WI38 (cell line): ENCODE measurements around the gene RHAG.

Source experiments
- H3K4me3 ChIP-seq: 2 replicates; pipeline ENCODE4 v1.5.1; 2011; ENCODE audit warnings: low read depth, mild to moderate bottlenecking, control low read depth, low read length
- TF ChIP-seq, protein P1 (sequence below): IDR thresholded peaks from 2 replicates; pipeline ENCODE4 v1.5.1; 2012; ENCODE audit warnings: low read depth, mild to moderate bottlenecking, control low read depth, low read length

The RHAG gene

DNA sequence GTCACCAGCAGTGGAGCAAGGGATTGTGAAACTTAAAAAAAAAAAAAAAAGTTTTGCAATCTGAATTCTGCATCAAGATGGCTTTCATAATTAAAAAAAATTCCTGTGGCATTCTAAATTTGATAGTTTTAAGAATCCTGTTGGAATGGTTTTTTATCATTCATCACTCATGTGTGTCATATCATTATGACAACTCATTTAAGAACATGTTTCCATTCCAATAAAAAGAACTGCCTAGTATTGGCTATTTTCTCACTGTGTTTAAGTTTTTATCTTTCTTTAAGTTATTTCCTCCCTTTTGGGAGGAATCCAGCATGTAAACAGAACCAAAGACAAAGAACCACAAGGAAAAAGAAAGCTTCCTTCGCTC, 26.2 kb upstream of the RHAG start:
- TF ChIP-seq, protein P1, sequence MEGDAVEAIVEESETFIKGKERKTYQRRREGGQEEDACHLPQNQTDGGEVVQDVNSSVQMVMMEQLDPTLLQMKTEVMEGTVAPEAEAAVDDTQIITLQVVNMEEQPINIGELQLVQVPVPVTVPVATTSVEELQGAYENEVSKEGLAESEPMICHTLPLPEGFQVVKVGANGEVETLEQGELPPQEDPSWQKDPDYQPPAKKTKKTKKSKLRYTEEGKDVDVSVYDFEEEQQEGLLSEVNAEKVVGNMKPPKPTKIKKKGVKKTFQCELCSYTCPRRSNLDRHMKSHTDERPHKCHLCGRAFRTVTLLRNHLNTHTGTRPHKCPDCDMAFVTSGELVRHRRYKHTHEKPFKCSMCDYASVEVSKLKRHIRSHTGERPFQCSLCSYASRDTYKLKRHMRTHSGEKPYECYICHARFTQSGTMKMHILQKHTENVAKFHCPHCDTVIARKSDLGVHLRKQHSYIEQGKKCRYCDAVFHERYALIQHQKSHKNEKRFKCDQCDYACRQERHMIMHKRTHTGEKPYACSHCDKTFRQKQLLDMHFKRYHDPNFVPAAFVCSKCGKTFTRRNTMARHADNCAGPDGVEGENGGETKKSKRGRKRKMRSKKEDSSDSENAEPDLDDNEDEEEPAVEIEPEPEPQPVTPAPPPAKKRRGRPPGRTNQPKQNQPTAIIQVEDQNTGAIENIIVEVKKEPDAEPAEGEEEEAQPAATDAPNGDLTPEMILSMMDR, result no peak

DNA sequence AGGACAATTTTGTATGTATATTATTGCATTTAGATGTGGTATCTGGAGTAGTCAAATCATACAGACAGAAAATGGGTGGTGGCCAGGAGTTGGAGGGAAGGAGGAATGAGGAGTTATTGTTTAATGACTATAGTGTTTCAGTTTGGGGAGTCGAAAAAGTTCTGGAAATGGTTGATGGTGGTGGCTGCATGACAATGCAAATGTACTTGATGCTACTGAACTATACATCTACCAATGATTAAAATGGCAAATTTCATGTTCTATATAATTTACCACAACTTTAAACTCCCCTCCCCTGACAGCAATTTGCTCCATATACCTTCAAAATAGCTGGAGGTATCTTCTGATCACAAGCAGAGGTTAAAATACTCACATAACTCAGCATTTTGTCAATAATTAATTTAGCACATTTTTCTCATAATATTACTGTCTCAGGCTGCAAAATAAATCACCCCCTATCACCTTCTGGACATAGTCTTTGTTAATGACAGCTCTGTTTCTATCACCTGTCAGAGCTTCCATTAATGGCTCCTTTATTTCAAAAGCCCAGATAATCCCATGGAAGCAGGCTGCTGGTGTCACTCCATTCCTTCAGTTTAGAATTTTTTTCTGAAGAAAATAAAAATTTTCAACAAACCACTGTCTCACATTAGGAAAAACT, 25.7 kb upstream of the RHAG start:
- no peak overlapping the region for H3K4me3 ChIP-seq
- TF ChIP-seq, protein P1, result no peak

More for the DNA sequence above, 26.2 kb upstream of the RHAG start:
- no peak overlapping the region for H3K4me3 ChIP-seq

- TF ChIP-seq, protein P1, result no peak
- H3K4me3 ChIP-seq, result no peak overlapping the region
Observed at GRCh38 chr6:49653942-49654341, 17.3 kb upstream of the RHAG start.

DNA sequence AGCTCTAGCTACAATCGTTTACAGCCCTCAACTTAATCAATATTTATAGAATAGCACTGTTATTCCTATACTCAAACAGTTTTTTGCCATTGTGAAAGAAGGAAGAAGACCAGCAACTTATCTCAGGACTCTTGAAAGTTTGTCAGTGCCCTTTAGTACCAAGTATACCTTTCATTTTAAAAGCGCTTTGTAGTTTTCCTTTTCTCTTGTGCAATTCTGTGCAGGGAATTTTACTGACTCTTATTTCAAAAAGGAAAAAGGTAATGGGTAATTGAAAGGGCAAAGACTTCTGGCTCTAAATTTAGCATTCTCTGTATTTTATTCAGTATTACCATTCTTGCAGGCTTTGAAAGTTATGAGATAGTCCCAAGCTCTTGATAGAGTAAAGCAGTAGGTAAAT, 16.8 kb upstream of the RHAG start:
- no peak overlapping the region for H3K4me3 ChIP-seq
- TF ChIP-seq, protein P1, result no peak

DNA sequence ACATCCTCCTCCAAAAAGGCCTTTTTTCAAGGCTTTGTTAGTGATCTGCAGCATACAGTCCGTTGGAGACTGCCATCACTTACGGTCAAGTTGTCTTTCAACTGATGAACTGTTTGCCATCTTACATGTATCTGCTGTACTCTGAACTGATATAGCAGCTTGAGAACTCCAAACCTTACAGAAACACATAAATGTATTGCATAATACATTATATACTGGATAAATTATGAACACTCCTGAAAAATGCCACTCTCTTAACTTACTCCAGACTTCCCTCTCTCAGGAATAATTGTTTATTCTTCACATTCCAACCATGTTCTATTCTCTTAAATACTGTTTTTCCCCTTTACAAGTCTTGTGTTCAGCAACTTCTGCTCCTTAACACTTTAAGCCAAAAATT, 14.6 kb upstream of the RHAG start:
- no peak overlapping the region for H3K4me3 ChIP-seq
- TF ChIP-seq, protein P1, result no peak

GRCh38 chr6:49649988-49650387, 13.3 kb upstream of the RHAG start:
- no peak overlapping the region for H3K4me3 ChIP-seq
- TF ChIP-seq, protein P1, result no peak

DNA sequence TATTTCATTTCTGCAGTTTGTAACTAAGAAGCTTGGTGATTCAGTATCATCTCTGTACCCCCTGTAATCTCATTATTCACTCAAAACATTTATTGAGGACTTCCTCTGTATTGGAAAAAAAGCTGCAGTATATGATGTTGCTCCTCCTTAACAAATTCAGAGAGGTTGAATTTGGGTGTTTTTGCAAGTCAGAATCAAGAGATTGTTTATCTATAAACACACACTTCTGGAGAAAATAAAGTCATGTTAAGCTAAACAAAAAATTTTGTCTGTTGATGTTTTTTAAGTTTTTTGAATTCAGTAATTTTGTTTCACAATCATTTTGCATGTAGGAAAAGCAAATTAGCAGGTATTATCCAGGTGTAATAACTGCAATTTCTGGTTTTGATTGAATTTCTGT, 11.4 kb upstream of the RHAG start:
- TF ChIP-seq, protein P1, result no peak
- H3K4me3 ChIP-seq, result no peak overlapping the region
